Testis (tissue), 2 donors: ENCODE measurements around the gene STIM1.

Experiments used
- POLR2A ChIP-seq: fragments of 450-650 bp; IDR thresholded peaks from one replicate; pipeline ENCODE4 v1.6.1; 2017; ENCODE audit warnings: antibody characterized with exemption, mild to moderate bottlenecking, moderate library complexity
- TF ChIP-seq, protein P1 (sequence below), 3 experiments: fragments of 450-650 bp in 2 of 3; fragments of 200-600 bp in 1 of 3; sonication (generic) in 1 of 3; IDR thresholded peaks; one replicate each; pipeline ENCODE4 v1.5.1; 2016 to 2019; ENCODE audit warnings: antibody characterized with exemption in 3 of 3, mild to moderate bottlenecking in 2 of 3, moderate library complexity in 1 of 3

DNA sequence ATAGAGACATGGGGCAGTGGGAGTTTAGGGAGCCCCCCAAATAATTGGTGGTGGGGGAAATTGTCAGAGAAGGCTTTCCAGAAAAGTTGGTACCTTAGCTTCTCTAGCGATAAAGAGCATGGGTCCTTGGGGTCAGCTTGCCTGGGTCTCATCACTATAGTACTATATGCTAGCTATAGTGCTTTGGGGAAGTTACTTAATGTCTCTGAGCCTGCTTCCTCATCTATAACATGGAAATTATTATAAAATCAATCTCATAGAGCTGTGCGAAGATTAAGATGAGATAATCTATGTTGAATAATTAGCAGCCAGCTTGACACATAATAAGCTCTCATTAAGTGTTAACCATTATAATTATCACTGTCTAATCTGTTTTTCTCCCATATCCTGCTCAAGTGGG is 41.2 kb downstream of the STIM1 start:
- TF ChIP-seq, protein P1, sequence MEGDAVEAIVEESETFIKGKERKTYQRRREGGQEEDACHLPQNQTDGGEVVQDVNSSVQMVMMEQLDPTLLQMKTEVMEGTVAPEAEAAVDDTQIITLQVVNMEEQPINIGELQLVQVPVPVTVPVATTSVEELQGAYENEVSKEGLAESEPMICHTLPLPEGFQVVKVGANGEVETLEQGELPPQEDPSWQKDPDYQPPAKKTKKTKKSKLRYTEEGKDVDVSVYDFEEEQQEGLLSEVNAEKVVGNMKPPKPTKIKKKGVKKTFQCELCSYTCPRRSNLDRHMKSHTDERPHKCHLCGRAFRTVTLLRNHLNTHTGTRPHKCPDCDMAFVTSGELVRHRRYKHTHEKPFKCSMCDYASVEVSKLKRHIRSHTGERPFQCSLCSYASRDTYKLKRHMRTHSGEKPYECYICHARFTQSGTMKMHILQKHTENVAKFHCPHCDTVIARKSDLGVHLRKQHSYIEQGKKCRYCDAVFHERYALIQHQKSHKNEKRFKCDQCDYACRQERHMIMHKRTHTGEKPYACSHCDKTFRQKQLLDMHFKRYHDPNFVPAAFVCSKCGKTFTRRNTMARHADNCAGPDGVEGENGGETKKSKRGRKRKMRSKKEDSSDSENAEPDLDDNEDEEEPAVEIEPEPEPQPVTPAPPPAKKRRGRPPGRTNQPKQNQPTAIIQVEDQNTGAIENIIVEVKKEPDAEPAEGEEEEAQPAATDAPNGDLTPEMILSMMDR (IDR thresholded peaks at IDR 0.05): no peak
- no peak for TF ChIP-seq POLR2A
